ENCODE data around the gene CALHM4.

Gene CALHM4

DNA sequence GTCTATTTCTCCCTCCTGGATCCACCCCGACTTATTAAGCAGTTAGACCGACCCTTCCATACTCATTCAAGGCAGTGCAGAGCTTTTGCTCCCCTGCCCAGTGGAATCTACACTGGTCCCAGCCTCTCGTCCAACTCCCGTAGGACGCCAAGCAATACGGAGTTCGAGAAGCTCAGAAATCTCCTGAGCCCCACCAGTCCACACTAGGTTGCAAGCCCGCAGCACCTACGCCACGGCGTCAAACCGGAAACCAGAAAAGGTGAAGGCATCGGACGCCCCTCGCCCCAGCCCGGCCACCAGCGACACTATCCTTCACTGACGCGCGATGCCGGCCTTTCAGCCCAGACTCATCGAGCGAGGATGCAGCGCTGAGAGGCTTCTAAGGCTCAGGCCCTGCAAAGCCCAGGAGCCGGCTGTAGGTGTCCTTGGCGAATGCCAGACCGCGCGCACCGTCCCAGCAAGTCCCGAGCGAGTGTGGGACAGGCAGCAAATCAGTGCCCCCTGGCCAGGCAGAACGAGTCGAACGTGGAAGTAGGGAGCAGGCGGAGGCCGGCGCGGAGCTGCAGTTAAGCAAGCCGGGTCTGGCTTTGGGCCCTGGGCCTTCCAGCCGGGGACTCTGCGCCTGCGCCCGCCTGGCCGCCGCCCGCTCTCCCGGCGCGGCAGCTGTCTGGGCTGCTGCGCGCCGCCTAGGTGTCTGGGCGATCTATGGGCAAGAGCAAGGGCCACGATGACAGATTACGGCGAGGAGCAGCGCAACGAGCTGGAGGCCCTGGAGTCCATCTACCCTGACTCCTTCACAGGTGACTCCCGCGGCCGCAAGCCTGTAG lies 17.5 kb downstream of the CALHM4 start, which contains the start of gene RWDD1:
Gene RWDD1, plus strand, starts transcription at position 649 of the 827 bp plus-strand sequence. Its CDS starts 79 bp downstream, at position 728.
- Histone ChIP-seq H3K4me3 (ENCODE audit: low read depth, low read length) (peak within 1 kb of the TSS; percentile 97), H3K36me3 (replicated peaks) (no peaks in the 10 kb centered on the region), H3K27ac (peak within 1 kb of the TSS; percentile 75), H3K27me3 (replicated peaks) (no peaks in the 10 kb centered on the region)
- in situ Hi-C loops (cut with HindIII; ENCODE audit: low pct_ligation_motif_present, low sequenced_read_pairs): no loop called here
- TF ChIP-seq, protein P1, sequence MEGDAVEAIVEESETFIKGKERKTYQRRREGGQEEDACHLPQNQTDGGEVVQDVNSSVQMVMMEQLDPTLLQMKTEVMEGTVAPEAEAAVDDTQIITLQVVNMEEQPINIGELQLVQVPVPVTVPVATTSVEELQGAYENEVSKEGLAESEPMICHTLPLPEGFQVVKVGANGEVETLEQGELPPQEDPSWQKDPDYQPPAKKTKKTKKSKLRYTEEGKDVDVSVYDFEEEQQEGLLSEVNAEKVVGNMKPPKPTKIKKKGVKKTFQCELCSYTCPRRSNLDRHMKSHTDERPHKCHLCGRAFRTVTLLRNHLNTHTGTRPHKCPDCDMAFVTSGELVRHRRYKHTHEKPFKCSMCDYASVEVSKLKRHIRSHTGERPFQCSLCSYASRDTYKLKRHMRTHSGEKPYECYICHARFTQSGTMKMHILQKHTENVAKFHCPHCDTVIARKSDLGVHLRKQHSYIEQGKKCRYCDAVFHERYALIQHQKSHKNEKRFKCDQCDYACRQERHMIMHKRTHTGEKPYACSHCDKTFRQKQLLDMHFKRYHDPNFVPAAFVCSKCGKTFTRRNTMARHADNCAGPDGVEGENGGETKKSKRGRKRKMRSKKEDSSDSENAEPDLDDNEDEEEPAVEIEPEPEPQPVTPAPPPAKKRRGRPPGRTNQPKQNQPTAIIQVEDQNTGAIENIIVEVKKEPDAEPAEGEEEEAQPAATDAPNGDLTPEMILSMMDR (IDR thresholded peaks at IDR 0.05; ENCODE audit: low read depth, low read length, missing control alignments): no peak
- DNase-seq: peak; percentile 100

DNA sequence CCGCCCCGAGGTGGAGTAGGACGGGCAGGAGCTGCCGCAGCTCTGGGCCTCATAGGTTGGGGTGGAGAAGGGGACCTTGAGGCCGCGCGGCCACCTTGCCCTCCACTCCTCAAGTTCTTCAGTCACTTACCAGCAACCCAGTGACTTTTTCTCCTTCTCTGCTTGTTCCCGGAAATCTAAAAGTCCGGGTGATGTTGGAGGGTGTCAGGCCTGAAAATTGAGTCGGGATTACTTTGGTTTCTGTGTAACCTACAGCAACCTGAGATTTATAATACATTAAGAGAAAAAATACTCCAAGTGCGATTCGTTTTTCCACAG lies 18.1 kb downstream of the CALHM4 start:
- TF ChIP-seq, protein P1 (IDR thresholded peaks at IDR 0.05; ENCODE audit: low read depth, low read length, missing control alignments): no peak
- in situ Hi-C loops (cut with HindIII; ENCODE audit: low pct_ligation_motif_present, low sequenced_read_pairs): no loop called here
- Histone ChIP-seq H3K4me3 (ENCODE audit: low read depth, low read length) (peak overlapping the region; percentile 97), H3K27me3 (replicated peaks) (no peaks in the 10 kb centered on the region), H3K27ac (peak overlapping the region; percentile 69), H3K36me3 (replicated peaks) (peaks cover 2% of the 10 kb centered on the region)
- no peak for DNase-seq

DNA sequence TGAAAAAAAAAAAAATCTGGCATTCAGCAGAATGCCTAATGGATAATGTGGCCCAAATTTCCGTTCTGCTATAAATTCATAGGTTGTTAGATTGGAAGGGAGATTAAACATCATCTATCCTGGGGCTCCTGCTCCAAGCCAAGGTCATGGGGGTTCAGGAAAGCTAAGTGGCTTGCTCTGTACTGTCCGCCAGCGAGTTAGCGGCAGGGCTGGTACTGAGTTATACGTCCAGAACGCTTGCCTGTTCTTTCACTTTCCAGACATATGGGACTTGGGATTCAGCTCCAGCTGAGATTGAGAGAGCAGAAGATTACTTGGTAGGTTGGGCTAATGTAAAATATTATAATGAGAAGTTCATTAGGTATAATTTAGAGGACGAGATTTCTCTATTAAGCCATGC lies 18.6 kb downstream of the CALHM4 start:
- no peaks in the 10 kb centered on the region for H3K27me3 ChIP-seq (replicated peaks)
- H3K36me3 ChIP-seq (replicated peaks): peaks cover 6% of the 10 kb centered on the region
- TF ChIP-seq, protein P1 (IDR thresholded peaks at IDR 0.05; ENCODE audit: low read depth, low read length, missing control alignments): no peak
- peak overlapping the region; percentile 69 for H3K27ac ChIP-seq
- in situ Hi-C loops (cut with HindIII; ENCODE audit: low pct_ligation_motif_present, low sequenced_read_pairs): no loop called here
- DNase-seq: peak; percentile 29
- peak overlapping the region; percentile 97 for H3K4me3 ChIP-seq (ENCODE audit: low read depth, low read length)

DNA sequence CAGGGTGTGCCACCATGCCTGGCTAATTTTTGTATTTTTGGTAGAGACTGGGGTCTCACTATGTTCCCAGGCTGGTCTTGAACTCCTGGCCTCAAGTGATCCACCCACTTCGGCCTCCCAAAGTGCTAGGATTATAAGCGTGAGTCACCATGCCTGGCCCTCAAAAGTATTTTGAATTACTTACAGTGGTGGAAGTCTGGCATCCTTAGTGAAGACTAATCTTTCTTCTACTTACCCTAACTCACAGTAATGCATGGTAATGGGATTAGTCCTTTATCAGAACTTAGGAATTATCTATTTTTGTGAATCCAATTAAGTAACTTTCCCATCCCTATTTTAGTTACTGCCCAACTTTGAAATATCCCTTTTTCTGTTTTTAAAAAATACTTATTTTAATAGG lies 21.7 kb downstream of the CALHM4 start:
- Histone ChIP-seq H3K27ac (no peak overlapping the region), H3K4me3 (ENCODE audit: low read depth, low read length) (no peak overlapping the region), H3K27me3 (replicated peaks) (no peaks in the 10 kb centered on the region), H3K36me3 (replicated peaks) (peaks cover 6% of the 10 kb centered on the region)
- DNase-seq: no peak
- TF ChIP-seq, protein P1 (IDR thresholded peaks at IDR 0.05; ENCODE audit: low read depth, low read length, missing control alignments): no peak
- in situ Hi-C loops (cut with HindIII; ENCODE audit: low pct_ligation_motif_present, low sequenced_read_pairs): no loop called here

DNA sequence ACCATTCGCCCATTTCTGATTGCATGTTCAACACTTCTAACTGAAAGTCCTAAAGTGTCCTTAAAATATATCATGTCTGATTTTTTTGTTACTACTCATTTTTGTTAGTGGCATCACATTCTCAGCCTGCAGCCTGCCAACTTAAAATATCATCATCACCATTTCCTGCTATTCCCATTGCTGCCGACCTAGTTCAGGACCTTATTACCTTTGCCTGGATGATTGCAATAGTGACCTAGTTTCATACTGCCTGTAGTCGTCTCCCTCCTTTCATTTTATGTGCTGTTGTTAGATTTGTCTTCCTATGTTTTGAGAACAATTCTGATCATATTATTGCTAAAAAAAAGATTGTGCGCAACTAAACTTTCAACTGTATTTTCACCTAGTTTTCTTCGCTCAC lies 23.9 kb downstream of the CALHM4 start:
- DNase-seq: no peak
- H3K27me3 ChIP-seq (replicated peaks): no peaks in the 10 kb centered on the region
- H3K4me3 ChIP-seq (ENCODE audit: low read depth, low read length): no peak overlapping the region
- TF ChIP-seq, protein P1 (IDR thresholded peaks at IDR 0.05; ENCODE audit: low read depth, low read length, missing control alignments): no peak
- H3K27ac ChIP-seq: no peak overlapping the region
- in situ Hi-C loops (cut with HindIII; ENCODE audit: low pct_ligation_motif_present, low sequenced_read_pairs): no loop called here
- peaks cover 6% of the 10 kb centered on the region for H3K36me3 ChIP-seq (replicated peaks)

Measured in brain microvascular endothelial cell (primary cell).